PC-3 (cell line): ENCODE data around the gene CAND2. TPM values are rescaled to one million over a fixed set of nuclear protein-coding genes. Genes with fewer than 3 reads are reported as not detected.

Experiments
- ATAC-seq: fragments of 200-7000 bp; cut with Tn5 transposase; 2 replicates; pipeline ENCODE4 v1.9.1; 2020; ENCODE audit warnings: mild to moderate bottlenecking, moderate library complexity
- BruUV-seq: library from RNA; stranded (reverse); fragments of 400-500 nt; replicated peaks from 2 replicates; lab custom pipeline; 2021; lab: Mats Ljungman, UMichigan
- CTCF ChIA-PET: fragments of 300-600 bp; sonication (Branson Sonifier 250); formaldehyde crosslinking; loops from one replicate; lab custom pipeline; 2022; ENCODE audit warnings: antibody characterized with exemption; lab: Charles Lee
- POLR2A ChIA-PET: fragments of 300-600 bp; sonication (Branson Sonifier 250); formaldehyde crosslinking; loops from one replicate; lab custom pipeline; 2022; ENCODE audit warnings: antibody characterized with exemption; ENCODE audit not compliant: unreplicated experiment; lab: Charles Lee
- DNase-seq: peaks from one replicate; pipeline ENCODE4 v3.0.0-alpha.2; 2015
- H2AFZ ChIP-seq: fragments of 300-600 bp; sonication (generic); 2 replicates; pipeline ENCODE4 v1.6.0; 2016; ENCODE audit warnings: antibody characterized with exemption, low read length
- H3F3A ChIP-seq: fragments of 300-600 bp; sonication (generic); one replicate; pipeline ENCODE4 v1.6.0; 2017; ENCODE audit warnings: antibody characterized with exemption, low read length, control low read depth, mild to moderate bottlenecking; ENCODE audit not compliant: unreplicated experiment
- H3K27ac ChIP-seq: fragments of 300-600 bp; sonication (generic); 2 replicates; pipeline ENCODE4 v1.5.1; 2016; ENCODE audit warnings: mild to moderate bottlenecking, low read length
- H3K27me3 ChIP-seq: fragments of 300-600 bp; sonication (generic); 2 replicates; pipeline ENCODE4 v1.6.1; 2016; ENCODE audit warnings: low read length, mixed read lengths
- H3K36me3 ChIP-seq: fragments of 300-600 bp; sonication (generic); 2 replicates; pipeline ENCODE4 v1.6.1; 2016; ENCODE audit warnings: low read depth, mixed run types, low read length, mixed read lengths
- H3K4me1 ChIP-seq: fragments of 300-600 bp; sonication (generic); 2 replicates; pipeline ENCODE4 v1.5.1; 2016; ENCODE audit warnings: low read length; ENCODE audit not compliant: insufficient read depth
- H3K4me2 ChIP-seq: fragments of 300-600 bp; sonication (generic); 2 replicates; pipeline ENCODE4 v1.6.0; 2016; ENCODE audit warnings: low read length
- H3K4me3 ChIP-seq: fragments of 300-600 bp; sonication (generic); 2 replicates; pipeline ENCODE4 v1.5.1; 2016; ENCODE audit warnings: mild to moderate bottlenecking, low read length, mixed read lengths
- H3K79me2 ChIP-seq: fragments of 300-600 bp; sonication (generic); 2 replicates; pipeline ENCODE4 v1.6.1; 2017; ENCODE audit warnings: low read length, mixed read lengths
- H3K9ac ChIP-seq: fragments of 300-600 bp; sonication (generic); 2 replicates; pipeline ENCODE4 v1.6.0; 2016; ENCODE audit warnings: mild to moderate bottlenecking, low read length
- H3K9me2 ChIP-seq: fragments of 300-600 bp; sonication (generic); replicated peaks from 2 replicates; pipeline ENCODE4 v1.6.1; 2016; ENCODE audit warnings: mixed run types, low read length, mixed read lengths
- H3K9me3 ChIP-seq: fragments of 300-600 bp; sonication (generic); 2 replicates; pipeline ENCODE4 v1.6.1; 2016; ENCODE audit warnings: low read length, mixed read lengths
- H4K20me1 ChIP-seq: fragments of 300-600 bp; sonication (generic); 2 replicates; pipeline ENCODE4 v1.6.1; 2016; ENCODE audit warnings: low read length, mixed read lengths
- CTCF ChIP-seq: fragments of 300-600 bp; sonication (generic); conservative IDR thresholded peaks from 2 replicates; pipeline ENCODE4 v1.5.1; 2017; ENCODE audit warnings: antibody characterized with exemption, low read depth, mild to moderate bottlenecking, low read length
- EZH2 ChIP-seq: fragments of 300-600 bp; sonication (generic); IDR thresholded peaks from one replicate; pipeline ENCODE4 v1.6.1; 2017; ENCODE audit warnings: antibody characterized with exemption, mild to moderate bottlenecking, low read length; ENCODE audit not compliant: unreplicated experiment
- EZH2phosphoT487 ChIP-seq: fragments of 300-600 bp; sonication (generic); IDR thresholded peaks from 2 replicates; pipeline ENCODE4 v1.6.1; 2018; ENCODE audit warnings: mild to moderate bottlenecking, antibody characterized with exemption, low read length, borderline replicate concordance
- intact Hi-C: fragments of 100-400 bp; cut with micrococcal nuclease; formaldehyde crosslinking; loops from 2 replicates; pipeline ENCODE4 v1.9.0; 2023
- total RNA-seq: library from RNA; depleted of rRNA; stranded (reverse); fragments of >200 nt; gene quantifications from 2 replicates; pipeline ENCODE4 v1.2.3, GENCODE V29; 2014

The CAND2 gene
- total RNA-seq, 1 experiment from 2014 or later: 4.8 TPM

GRCh38 chr3:12871404-12871983 lies 75.0 kb downstream of the CAND2 start:
- Histone ChIP-seq H3K9ac (no peak overlapping the region), H3K4me3 (no peak overlapping the region), H3K27ac (no peak overlapping the region), H3K4me2 (no peak overlapping the region), H2AFZ (no peak overlapping the region), H3K9me2 (no peaks in the 10 kb centered on the region), H3K36me3 (no peaks in the 10 kb centered on the region), H4K20me1 (no peaks in the 10 kb centered on the region), H3K4me1 (no peaks in the 10 kb centered on the region), H3K79me2 (no peaks in the 10 kb centered on the region), H3F3A (no peaks in the 10 kb centered on the region), H3K9me3 (no peaks in the 10 kb centered on the region), H3K27me3 (no peaks in the 10 kb centered on the region)
- DNase-seq: no peak
- ChIA-PET CTCF (no interaction called here), POLR2A (no interaction called here)
- TF ChIP-seq EZH2phosphoT487 (no peak), CTCF (no peak), EZH2 (no peak)
- no peak for ATAC-seq
- no TSS peak for BruUV-seq
- intact Hi-C loops: no loop called here

DNA sequence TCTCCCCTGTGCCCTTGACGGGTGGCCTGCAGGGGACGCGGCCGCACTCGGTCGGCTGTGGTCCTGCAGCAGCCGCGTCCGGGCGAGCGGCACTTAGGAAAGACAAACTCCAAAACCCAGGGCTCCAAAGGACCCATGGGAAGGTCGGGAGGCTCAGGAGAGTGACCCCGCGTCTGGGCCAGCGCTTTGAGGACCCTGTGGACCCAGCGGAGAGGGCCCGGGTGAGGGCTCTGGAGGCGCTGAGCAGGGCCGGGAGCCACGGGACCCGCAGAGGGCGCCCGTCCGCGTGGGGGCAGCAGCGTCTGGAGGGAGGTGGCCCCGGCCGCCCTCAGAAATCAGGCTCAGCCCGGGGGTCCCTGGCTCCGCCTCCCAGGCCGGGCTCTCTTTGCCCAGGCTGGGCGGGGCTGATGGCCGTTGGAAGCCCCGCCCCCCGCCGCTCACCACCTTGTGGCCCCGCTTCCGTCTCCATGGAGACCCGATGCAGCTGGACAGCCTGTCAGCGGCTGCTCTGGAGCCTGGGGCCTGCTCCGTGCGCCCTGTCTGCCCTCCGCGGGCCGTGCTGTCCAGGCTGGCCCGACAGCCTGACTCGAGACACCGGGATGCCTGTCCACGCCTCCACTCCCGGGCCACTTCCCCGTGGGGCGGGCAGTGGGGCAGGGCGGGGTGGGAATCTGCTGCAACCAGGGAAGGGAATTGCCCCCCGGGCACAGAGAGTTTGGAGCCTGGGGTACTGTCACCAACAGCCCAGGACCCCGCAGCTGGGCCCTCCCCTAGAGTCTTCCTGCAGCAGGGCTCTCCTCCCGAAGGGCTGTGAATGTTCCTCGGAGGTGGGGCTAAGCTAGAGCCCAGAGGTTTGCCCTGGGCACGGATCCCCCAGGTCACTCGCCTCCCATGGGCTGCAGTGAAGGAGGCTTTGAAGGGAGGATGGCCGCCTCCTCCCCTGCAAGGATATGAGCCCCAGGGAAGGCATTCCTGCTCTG lies 79.7 kb downstream of the CAND2 start:
- POLR2A ChIA-PET: no interaction called here

More for the DNA sequence above, 79.7 kb downstream of the CAND2 start:
- no peak for DNase-seq
- Histone ChIP-seq H3F3A (no peaks in the 10 kb centered on the region), H3K79me2 (no peaks in the 10 kb centered on the region), H2AFZ (no peak overlapping the region), H3K4me2 (no peak overlapping the region), H3K27ac (no peak overlapping the region), H3K4me3 (no peak overlapping the region), H3K9me3 (no peaks in the 10 kb centered on the region), H3K36me3 (no peaks in the 10 kb centered on the region), H3K9me2 (no peaks in the 10 kb centered on the region), H4K20me1 (no peaks in the 10 kb centered on the region), H3K27me3 (no peaks in the 10 kb centered on the region), H3K9ac (no peak overlapping the region), H3K4me1 (no peaks in the 10 kb centered on the region)
- TF ChIP-seq CTCF: no peak; the same call in 1 of the 2 replicates
- TF ChIP-seq EZH2: no peak
- no peak for TF ChIP-seq EZH2phosphoT487
- no TSS peak for BruUV-seq
- CTCF ChIA-PET: no interaction called here
- intact Hi-C loops: no loop called here
- 0 out of 2 replicates have a peak, but pooled peaks have one; percentile 13 for ATAC-seq
